ENCODE measurements around the gene CCDC177. TPM values are rescaled to one million over a fixed set of nuclear protein-coding genes. Genes with fewer than 3 reads are reported as not detected.

Gene CCDC177
- total RNA-seq, 1 donor from 2014 or later: 0.13 TPM

- no peak for DNase-seq (ENCODE audit: low read depth)
These were observed 7.5 kb upstream of the CCDC177 start for GRCh38 chr14:69582212-69582611.

GRCh38 chr14:69581316-69581935 lies 6.8 kb upstream of the CCDC177 start:
- DNase-seq (ENCODE audit: low read depth): no peak
- TF ChIP-seq CTCF (IDR thresholded peaks at IDR 0.05; ENCODE audit: insufficient read depth, low read length, poor library complexity, severe bottlenecking): no peak

More at GRCh38 chr14:69582212-69582611, 7.5 kb upstream of the CCDC177 start:
- TF ChIP-seq CTCF (IDR thresholded peaks at IDR 0.05; ENCODE audit: insufficient read depth, low read length, poor library complexity, severe bottlenecking): no peak
- H3K27me3 ChIP-seq (ENCODE audit: control insufficient read depth, insufficient read depth, low read length): peaks cover 15% of the 10 kb centered on the region
- H3K4me3 ChIP-seq (ENCODE audit: low read depth, low read length): no peak overlapping the region
- H3K36me3 ChIP-seq (ENCODE audit: control insufficient read depth, insufficient read depth, low read length): no peaks in the 10 kb centered on the region

DNA sequence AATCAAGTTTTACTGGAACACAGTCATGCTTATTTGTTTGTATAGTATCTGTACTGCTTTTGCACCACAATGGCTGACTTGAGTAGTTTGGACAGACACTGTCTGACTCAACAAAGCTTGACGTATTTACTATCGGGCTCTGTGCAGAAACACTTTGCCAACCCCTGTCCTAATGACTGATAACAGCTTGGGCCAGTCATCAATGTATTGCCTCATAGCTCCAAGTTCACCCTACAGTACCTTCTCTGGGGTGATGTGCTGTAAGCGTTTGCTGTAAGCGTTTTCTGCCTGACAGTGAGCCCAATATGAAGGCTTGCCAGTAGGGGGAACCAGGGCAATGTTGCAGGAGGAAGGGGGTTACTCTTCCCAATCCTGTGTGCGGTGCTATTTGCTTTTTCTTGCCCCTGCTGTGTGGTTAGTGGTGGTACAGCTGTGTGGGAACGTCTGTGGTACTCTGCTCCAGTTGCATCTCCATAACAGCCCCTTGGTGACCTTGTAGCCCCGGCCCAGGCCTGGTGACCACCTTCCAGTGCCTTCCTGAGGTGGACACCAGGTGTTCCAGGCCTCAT lies 5.4 kb upstream of the CCDC177 start:
- peak; percentile 55 for TF ChIP-seq CTCF (IDR thresholded peaks at IDR 0.05; ENCODE audit: insufficient read depth, low read length, poor library complexity, severe bottlenecking)
- no peak for DNase-seq (ENCODE audit: low read depth)
- Histone ChIP-seq H3K4me3 (ENCODE audit: low read depth, low read length) (no peak overlapping the region), H3K36me3 (ENCODE audit: control insufficient read depth, insufficient read depth, low read length) (no peaks in the 10 kb centered on the region), H3K27me3 (ENCODE audit: control insufficient read depth, insufficient read depth, low read length) (peaks cover 29% of the 10 kb centered on the region)

More at GRCh38 chr14:69581316-69581935, 6.8 kb upstream of the CCDC177 start:
- no peaks in the 10 kb centered on the region for H3K36me3 ChIP-seq (ENCODE audit: control insufficient read depth, insufficient read depth, low read length)
- peaks cover 21% of the 10 kb centered on the region for H3K27me3 ChIP-seq (ENCODE audit: control insufficient read depth, insufficient read depth, low read length)
- H3K4me3 ChIP-seq (ENCODE audit: low read depth, low read length): no peak overlapping the region

DNA sequence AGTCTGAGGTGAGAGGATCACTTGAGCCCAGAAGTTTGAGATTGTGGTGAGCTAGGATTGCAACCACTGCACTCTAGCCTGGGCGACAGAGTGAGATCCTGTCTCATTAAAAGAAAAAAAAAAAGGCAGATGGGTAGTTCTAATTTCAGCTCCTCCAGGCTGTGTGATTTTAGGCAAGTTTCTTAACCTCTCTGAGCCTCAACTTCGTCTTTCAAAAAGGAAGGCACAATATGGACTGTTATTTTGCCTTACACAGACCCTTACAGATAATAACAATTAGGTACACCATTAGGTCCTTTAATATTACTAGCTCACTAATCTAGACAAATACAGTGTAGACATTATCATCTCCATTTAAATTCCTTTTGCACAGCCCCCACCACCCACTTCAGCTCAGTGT lies 4.8 kb upstream of the CCDC177 start:
- peaks cover 31% of the 10 kb centered on the region for H3K27me3 ChIP-seq (ENCODE audit: control insufficient read depth, insufficient read depth, low read length)
- H3K36me3 ChIP-seq (ENCODE audit: control insufficient read depth, insufficient read depth, low read length): no peaks in the 10 kb centered on the region

GRCh38 chr14:69574954-69575295 lies 254 bp upstream of the CCDC177 start:
- no peaks in the 10 kb centered on the region for H3K36me3 ChIP-seq (ENCODE audit: control insufficient read depth, insufficient read depth, low read length)
- no peak for TF ChIP-seq CTCF (IDR thresholded peaks at IDR 0.05; ENCODE audit: insufficient read depth, low read length, poor library complexity, severe bottlenecking)
- no peak overlapping the region for H3K4me3 ChIP-seq (ENCODE audit: low read depth, low read length)
- peaks cover 69% of the 10 kb centered on the region for H3K27me3 ChIP-seq (ENCODE audit: control insufficient read depth, insufficient read depth, low read length)
- DNase-seq (ENCODE audit: low read depth): no peak

More for the DNA sequence above, 4.8 kb upstream of the CCDC177 start:
- H3K4me3 ChIP-seq (ENCODE audit: low read depth, low read length): no peak overlapping the region
- TF ChIP-seq CTCF (IDR thresholded peaks at IDR 0.05; ENCODE audit: insufficient read depth, low read length, poor library complexity, severe bottlenecking): no peak
- no peak for DNase-seq (ENCODE audit: low read depth)

GRCh38 chr14:69573831-69574262 lies 824 bp downstream of the CCDC177 start:
- TF ChIP-seq CTCF (IDR thresholded peaks at IDR 0.05; ENCODE audit: insufficient read depth, low read length, poor library complexity, severe bottlenecking): no peak
- Histone ChIP-seq H3K36me3 (ENCODE audit: control insufficient read depth, insufficient read depth, low read length) (no peaks in the 10 kb centered on the region), H3K27me3 (ENCODE audit: control insufficient read depth, insufficient read depth, low read length) (peaks cover 72% of the 10 kb centered on the region), H3K4me3 (ENCODE audit: low read depth, low read length) (no peak overlapping the region)
- no peak for DNase-seq (ENCODE audit: low read depth)
